Effector memory CD4-positive, alpha-beta T cell (primary cell): ENCODE results near the gene ATG4D.
"Not testable (repeated sequence)": the region's sequence is repeated elsewhere in the genome, so short reads cannot be mapped to it uniquely, and the experiment has no call there.

ENCODE experiments used
- DNase-seq, 3 donors: peaks; one replicate each; pipeline ENCODE4 v3.0.0-alpha.2; 2020
- H3K27ac ChIP-seq: 2 replicates; pipeline ENCODE4 v1.7.0; 2013; ENCODE audit warnings: mild to moderate bottlenecking, low read length, moderate library complexity; ENCODE audit not compliant: insufficient read depth, poor library complexity, severe bottlenecking
- H3K27me3 ChIP-seq: replicated peaks from 2 replicates; pipeline ENCODE4 v1.7.0; 2013; ENCODE audit warnings: mild to moderate bottlenecking, low read length; ENCODE audit not compliant: insufficient read depth, control insufficient read depth, poor library complexity, severe bottlenecking
- H3K36me3 ChIP-seq: 2 replicates; pipeline ENCODE4 v1.7.0; 2013; ENCODE audit warnings: mild to moderate bottlenecking, low read length, moderate library complexity; ENCODE audit not compliant: control insufficient read depth, insufficient read depth
- H3K4me1 ChIP-seq: 2 replicates; pipeline ENCODE4 v1.7.0; 2013; ENCODE audit warnings: low read length, mild to moderate bottlenecking; ENCODE audit not compliant: control insufficient read depth, insufficient read depth, poor library complexity, severe bottlenecking
- H3K4me3 ChIP-seq: 2 replicates; pipeline ENCODE4 v1.7.0; 2013; ENCODE audit warnings: low read length, low read depth, mild to moderate bottlenecking; ENCODE audit not compliant: insufficient read depth, poor library complexity, severe bottlenecking
- H3K9me3 ChIP-seq: 2 replicates; pipeline ENCODE4 v1.7.0; 2013; ENCODE audit warnings: mild to moderate bottlenecking, low read length, moderate library complexity; ENCODE audit not compliant: control insufficient read depth

The ATG4D gene

GRCh38 chr19:10538204-10538983 is 5.3 kb upstream of the ATG4D start:
- Histone ChIP-seq H3K9me3 (no peaks in the 10 kb centered on the region), H3K4me3 (no peak overlapping the region), H3K4me1 (peaks cover 4% of the 10 kb centered on the region), H3K36me3 (no peaks in the 10 kb centered on the region), H3K27ac (no peak overlapping the region), H3K27me3 (no peaks in the 10 kb centered on the region)
- DNase-seq: no peak

DNA sequence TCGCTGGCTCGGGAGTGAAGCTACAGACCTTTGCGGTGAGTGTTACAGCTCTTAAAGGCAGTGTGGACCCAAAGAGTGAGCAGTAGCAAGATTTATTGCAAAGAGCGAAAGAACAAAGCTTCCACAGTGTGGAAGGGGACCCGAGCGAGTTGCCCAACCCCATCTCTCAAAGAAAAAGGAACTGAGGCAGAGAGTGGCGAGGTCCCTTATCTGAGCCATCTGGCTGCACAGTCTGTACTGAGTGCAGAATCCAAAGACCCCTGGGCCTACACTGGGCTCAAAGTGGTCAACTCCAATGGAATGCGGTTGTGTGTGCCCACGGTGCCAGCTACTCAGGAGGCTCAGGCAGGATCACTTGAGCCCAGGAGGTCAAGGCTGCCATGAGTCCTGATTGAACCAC is 4.7 kb upstream of the ATG4D start:
- H3K27me3 ChIP-seq, DNase-seq, H3K27ac ChIP-seq, H3K4me1 ChIP-seq, H3K9me3 ChIP-seq, H3K36me3 ChIP-seq, H3K4me3 ChIP-seq: not testable (repeated sequence)

- peak overlapping the region; percentile 80 for H3K27ac ChIP-seq
- H3K9me3 ChIP-seq: no peaks in the 10 kb centered on the region
- no peak for DNase-seq
- H3K36me3 ChIP-seq: peaks cover 9% of the 10 kb centered on the region
- H3K4me1 ChIP-seq: peaks cover 15% of the 10 kb centered on the region
- no peaks in the 10 kb centered on the region for H3K27me3 ChIP-seq
- peak overlapping the region; percentile 70 for H3K4me3 ChIP-seq
Observed at GRCh38 chr19:10543059-10543419, 665 bp upstream of the ATG4D start.

- H3K36me3 ChIP-seq: peaks cover 21% of the 10 kb centered on the region
- DNase-seq: peak in 1 of 3 donors; percentile 16
- peak overlapping the region; percentile 80 for H3K27ac ChIP-seq
- no peaks in the 10 kb centered on the region for H3K27me3 ChIP-seq
- H3K4me3 ChIP-seq: peak overlapping the region; percentile 70
- H3K9me3 ChIP-seq: no peaks in the 10 kb centered on the region
- H3K4me1 ChIP-seq: peaks cover 15% of the 10 kb centered on the region
Observed at GRCh38 chr19:10544242-10544752, 593 bp downstream of the ATG4D start.

- Histone ChIP-seq H3K27me3 (no peaks in the 10 kb centered on the region), H3K27ac (peak overlapping the region; percentile 80), H3K36me3 (peaks cover 24% of the 10 kb centered on the region), H3K4me1 (peaks cover 15% of the 10 kb centered on the region), H3K4me3 (peak overlapping the region; percentile 70), H3K9me3 (no peaks in the 10 kb centered on the region)
- DNase-seq: no peak
Observed at GRCh38 chr19:10544753-10545251, 1.1 kb downstream of the ATG4D start.

- Histone ChIP-seq H3K4me1 (peaks cover 15% of the 10 kb centered on the region), H3K9me3 (no peaks in the 10 kb centered on the region), H3K27me3 (no peaks in the 10 kb centered on the region), H3K36me3 (peaks cover 33% of the 10 kb centered on the region), H3K4me3 (no peak overlapping the region), H3K27ac (peak overlapping the region; percentile 4)
- DNase-seq: no peak
Observed at GRCh38 chr19:10546817-10547216, 3.1 kb downstream of the ATG4D start.

DNA sequence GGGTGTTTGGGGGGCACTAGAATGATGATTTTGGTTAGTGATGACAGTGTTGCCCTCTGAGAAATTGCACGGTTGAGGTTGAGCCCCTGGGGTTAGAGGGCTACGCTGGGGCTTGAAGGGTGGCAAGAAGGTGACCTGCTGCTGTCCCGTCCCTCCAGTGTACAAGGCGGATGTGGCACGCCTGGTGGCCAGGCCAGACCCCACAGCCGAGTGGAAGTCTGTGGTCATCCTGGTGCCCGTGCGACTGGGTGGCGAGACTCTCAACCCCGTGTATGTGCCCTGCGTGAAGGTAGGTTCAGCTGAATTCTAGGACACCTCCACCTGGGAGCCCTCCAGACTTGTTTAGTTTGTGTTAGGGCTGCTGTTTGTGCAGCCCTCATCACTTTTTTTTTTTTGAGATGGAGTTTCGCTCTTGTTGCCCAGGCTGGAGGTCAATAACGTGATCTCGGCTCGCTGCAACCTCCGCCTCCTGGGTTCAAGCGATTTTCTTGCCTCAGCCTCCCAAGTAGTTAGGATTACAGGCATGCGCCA is 5.1 kb downstream of the ATG4D start:
- H3K4me1 ChIP-seq: peaks cover 27% of the 10 kb centered on the region
- H3K4me3 ChIP-seq: no peak overlapping the region
- H3K27me3 ChIP-seq: no peaks in the 10 kb centered on the region
- no peak for DNase-seq
- no peaks in the 10 kb centered on the region for H3K9me3 ChIP-seq
- no peak overlapping the region for H3K27ac ChIP-seq
- H3K36me3 ChIP-seq: peaks cover 52% of the 10 kb centered on the region

DNA sequence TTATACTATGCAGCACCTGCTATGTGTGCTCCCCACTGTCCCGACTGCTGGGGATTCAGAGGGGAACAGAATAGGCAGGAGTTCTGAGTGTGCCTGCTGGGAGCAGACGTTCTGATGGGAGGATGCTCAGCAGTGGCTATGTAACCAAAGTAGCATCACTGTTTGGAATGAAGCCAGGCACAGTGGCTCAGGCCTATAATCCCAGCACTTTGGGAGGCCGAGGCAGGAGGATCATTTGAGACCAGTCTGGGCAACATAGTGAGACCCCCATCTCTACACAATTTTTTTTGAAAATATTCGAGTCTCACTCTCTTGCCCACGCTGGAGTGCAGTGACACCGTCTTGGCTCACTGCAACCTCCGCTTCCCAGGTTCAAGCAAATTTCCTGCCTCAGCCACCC is 6.0 kb downstream of the ATG4D start:
- H3K4me1 ChIP-seq: peaks cover 30% of the 10 kb centered on the region
- no peak overlapping the region for H3K4me3 ChIP-seq
- H3K9me3 ChIP-seq: no peaks in the 10 kb centered on the region
- H3K27ac ChIP-seq: no peak overlapping the region
- H3K36me3 ChIP-seq: peaks cover 61% of the 10 kb centered on the region
- DNase-seq: no peak
- no peaks in the 10 kb centered on the region for H3K27me3 ChIP-seq

- no peaks in the 10 kb centered on the region for H3K27me3 ChIP-seq
- H3K36me3 ChIP-seq: peaks cover 65% of the 10 kb centered on the region
- no peaks in the 10 kb centered on the region for H3K9me3 ChIP-seq
- no peak overlapping the region for H3K27ac ChIP-seq
- DNase-seq: no peak
- H3K4me1 ChIP-seq: peaks cover 33% of the 10 kb centered on the region
- H3K4me3 ChIP-seq: no peak overlapping the region
Observed at GRCh38 chr19:10550336-10550735, 6.6 kb downstream of the ATG4D start.

GRCh38 chr19:10551006-10551405 is 7.3 kb downstream of the ATG4D start:
- not testable (repeated sequence) for H3K27ac ChIP-seq, H3K9me3 ChIP-seq, H3K27me3 ChIP-seq, H3K4me3 ChIP-seq, DNase-seq
- Histone ChIP-seq H3K36me3 (peaks cover 72% of the 10 kb centered on the region), H3K4me1 (peaks cover 39% of the 10 kb centered on the region)
